Keratinocyte (primary cell): ENCODE results near the gene ECHDC3.

Experiments used
- EZH2 ChIP-seq: IDR thresholded peaks from one replicate; pipeline ENCODE4 v1.6.1; 2012; ENCODE audit warnings: inconsistent platforms, mild to moderate bottlenecking, low read length, moderate library complexity
- TF ChIP-seq, protein P1 (sequence below), 3 experiments: IDR thresholded peaks in 1 of 3; conservative IDR thresholded peaks in 1 of 3; optimal IDR thresholded peaks in 1 of 3; 2 replicates in 2 of 3; 3 replicates in 1 of 3; pipeline versions ENCODE3 to v1.5.1; 2011; ENCODE audit warnings: low read length in 3 of 3, mild to moderate bottlenecking in 3 of 3, moderate library complexity in 2 of 3, control low read depth in 1 of 3, inconsistent platforms in 1 of 3; ENCODE audit not compliant: insufficient read depth in 2 of 3; ENCODE audit errors: extremely low read depth in 1 of 3

DNA sequence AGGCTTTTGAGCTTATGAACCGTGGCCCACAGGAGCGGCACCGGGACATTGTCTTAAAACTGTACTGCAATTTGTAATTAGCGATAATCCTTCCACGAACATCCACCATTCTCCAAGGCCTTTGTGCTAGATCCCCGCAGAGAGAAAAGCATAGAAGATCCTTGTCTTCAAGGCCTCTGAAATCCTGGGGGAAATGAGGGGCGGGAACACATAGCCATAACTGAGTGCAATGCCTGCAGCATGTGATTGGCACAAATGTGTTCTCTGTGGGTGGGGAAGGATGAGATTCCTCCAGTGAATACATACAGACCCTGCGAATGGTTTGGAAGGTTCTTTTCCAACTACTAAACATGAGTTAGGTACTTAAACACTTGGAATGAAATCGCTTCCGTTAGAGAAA, 55.1 kb downstream of the ECHDC3 start:
- TF ChIP-seq, protein P1, sequence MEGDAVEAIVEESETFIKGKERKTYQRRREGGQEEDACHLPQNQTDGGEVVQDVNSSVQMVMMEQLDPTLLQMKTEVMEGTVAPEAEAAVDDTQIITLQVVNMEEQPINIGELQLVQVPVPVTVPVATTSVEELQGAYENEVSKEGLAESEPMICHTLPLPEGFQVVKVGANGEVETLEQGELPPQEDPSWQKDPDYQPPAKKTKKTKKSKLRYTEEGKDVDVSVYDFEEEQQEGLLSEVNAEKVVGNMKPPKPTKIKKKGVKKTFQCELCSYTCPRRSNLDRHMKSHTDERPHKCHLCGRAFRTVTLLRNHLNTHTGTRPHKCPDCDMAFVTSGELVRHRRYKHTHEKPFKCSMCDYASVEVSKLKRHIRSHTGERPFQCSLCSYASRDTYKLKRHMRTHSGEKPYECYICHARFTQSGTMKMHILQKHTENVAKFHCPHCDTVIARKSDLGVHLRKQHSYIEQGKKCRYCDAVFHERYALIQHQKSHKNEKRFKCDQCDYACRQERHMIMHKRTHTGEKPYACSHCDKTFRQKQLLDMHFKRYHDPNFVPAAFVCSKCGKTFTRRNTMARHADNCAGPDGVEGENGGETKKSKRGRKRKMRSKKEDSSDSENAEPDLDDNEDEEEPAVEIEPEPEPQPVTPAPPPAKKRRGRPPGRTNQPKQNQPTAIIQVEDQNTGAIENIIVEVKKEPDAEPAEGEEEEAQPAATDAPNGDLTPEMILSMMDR (optimal IDR thresholded peaks at IDR 0.05 in 1 of 3, IDR thresholded peaks at IDR 0.05 in 1 of 3, conservative IDR thresholded peaks at IDR 0.05 in 1 of 3; ENCODE audit: extremely low read depth in 1 of 3, insufficient read depth in 2 of 3, low read length in 3 of 3), result no peak
- TF ChIP-seq EZH2, result no peak
